Heart right ventricle (tissue), 16 donors: Measurements from ENCODE around the gene COL16A1. TPM values are rescaled to one million over a fixed set of nuclear protein-coding genes. Genes with fewer than 3 reads are reported as not detected.

Source experiments
- ATAC-seq, 8 donors: fragments of 200-7000 bp; cut with Tn5 transposase; one replicate each; pipeline ENCODE4 v1.9.1; 2020; ENCODE audit warnings: mild to moderate bottlenecking in 8 of 8, moderate library complexity in 8 of 8, moderate number of reproducible peaks in 1 of 8
- DNase-seq, 2 donors: peaks; one replicate each; pipeline ENCODE4 v3.0.0-alpha.2; 2020
- H3K27ac ChIP-seq, 10 donors: fragments of 200-600 bp; sonication (generic) in 2 of 10; one replicate each; pipeline versions ENCODE4 v1.5.0 to v1.8.0; 2020 to 2022; ENCODE audit warnings: mild to moderate bottlenecking in 3 of 10
- H3K27me3 ChIP-seq, 7 donors: fragments of 200-600 bp; one replicate each; pipeline ENCODE4 v1.8.0; 2021 to 2022; ENCODE audit warnings: mild to moderate bottlenecking in 2 of 7
- H3K36me3 ChIP-seq, 9 donors: fragments of 200-600 bp; sonication (generic) in 1 of 9; one replicate each; pipeline versions ENCODE4 v1.5.0 to v1.8.0; 2020 to 2022; ENCODE audit warnings: mild to moderate bottlenecking in 2 of 9
- H3K4me1 ChIP-seq, 9 donors: fragments of 200-600 bp; sonication (generic) in 1 of 9; one replicate each; pipeline versions ENCODE4 v1.5.0 to v1.8.0; 2020 to 2022; ENCODE audit warnings: mild to moderate bottlenecking in 4 of 9
- H3K4me3 ChIP-seq, 10 donors: fragments of 200-600 bp; sonication (generic) in 2 of 10; one replicate each; pipeline versions ENCODE4 v1.5.0 to v1.8.0; 2020 to 2022; ENCODE audit warnings: mild to moderate bottlenecking in 7 of 10, moderate library complexity in 2 of 10
- H3K9me3 ChIP-seq, 11 donors: fragments of 200-600 bp in 10 of 11; sonication (generic) in 2 of 11; one replicate each; pipeline versions ENCODE4 v1.5.0 to v1.8.0; 2013 to 2022; ENCODE audit warnings: mild to moderate bottlenecking in 2 of 11, control low read depth in 1 of 11, moderate library complexity in 1 of 11
- CTCF ChIP-seq, 9 donors: fragments of 200-600 bp; sonication (generic) in 2 of 9; IDR thresholded peaks; one replicate each; pipeline versions ENCODE4 v1.5.0 to v1.8.0; 2021 to 2022; ENCODE audit warnings: antibody characterized with exemption in 9 of 9, mild to moderate bottlenecking in 5 of 9, moderate library complexity in 1 of 9
- WGBS, 2 donors: extraction: QIAGEN DNeasy Blood & Tissue Kit; methylation state at CpG; one replicate each; pipeline ENCODE4 v1.1.7; 2013; ENCODE audit warnings: inconsistent platforms in 1 of 2; 5-methylcytosine and 5-hydroxymethylcytosine counted together
- intact Hi-C, 10 donors: fragments of 100-400 bp; cut with DNase I; formaldehyde crosslinking; loops; one replicate each; pipeline versions ENCODE4 v1.11.1 to v1.14.2; 2022
- polyA plus RNA-seq, 2 donors: library from polyadenylated mRNA; stranded (reverse); fragments of 200-250 nt; gene quantifications; one replicate each; pipeline ENCODE4 v1.2.3, GENCODE V29; 2013
- total RNA-seq, 10 donors: library from RNA; stranded (reverse); fragmentation: NEBNext Ultra II Directional in 3 of 10; extraction: Animal tissue kit (Norgen Biotek cat#: 25700) in 3 of 10; gene quantifications; one replicate each; pipeline versions ENCODE4 v1.2.1 to v1.2.4, GENCODE V29; 2021 to 2023
- donor health status: Arrhythmogenic right ventricular cardiomyopathy.
- donor health status: ischemic (EF 13 %, LVEDD 7.1; RV severe dilation, severe dysfunction).
- donor health status: healthy with polysubstance abuse.
- donor health status: DM: no; HTN: yes; CAD: no.
- donor health status: DM: no; HTN: no; CAD: no.
- donor health status: ischemic (EF 25% LVEDD 6.9; RV normal size, moderate dysfunction).
- donor health status: ischemic (EF 25% LVEDD 5.7; RV mildly dilated, moderate dysfunction).
- donor health status: healthy.
- donor health status: DM: yes; HTN: yes; CAD: no.
- donor health status: Ischemic cardiomyopathy.
- donor health status: ischemic (EF 35%, LVEDD 5.7; RV mildly dilated, moderate dysfunction).
- donor health status: nonischemic (EF 11% LVEDD 7.7; RV severe dilation, severe dysfunction).
- donor health status: DM: yes; HTN: yes; CAD: no.
- donor health status: PGD.
- donor health status: ischemic (EF 29% LVEDD 5.4; RV normal size, mild dysfunction).
- donor health status: nonischemic (EF 23%, LVEDD 6.1; RV moderate dilation, normal function).

COL16A1 gene
- total and polyA plus RNA-seq, 12 donors: 7.4 to 35.3 (median 16.6) TPM

- ATAC-seq (no peak), DNase-seq (no peak)
- Histone ChIP-seq H3K36me3 (peaks cover 0 to 55% (median 0%) of the 10 kb centered on the region in 9 donors), H3K27ac (no peak overlapping the region), H3K4me1 (peaks cover 0 to 7% (median 0%) of the 10 kb centered on the region in 9 donors), H3K4me3 (no peak overlapping the region), H3K9me3 (no peaks in the 10 kb centered on the region), H3K27me3 (no peaks in the 10 kb centered on the region)
- TF ChIP-seq CTCF (IDR thresholded peaks at IDR 0.05): no peak
- WGBS, 2 donors: 81 to 98% methylated on average over 3 of the region's 3 CpGs
- intact Hi-C loops: loop anchor here in 9 of 10 donors (5.0 to 10.0 kb wide), 7 partner anchors 55 to 325 kb away; no protein-coding TSS in a partner anchor
Observed at GRCh38 chr1:31659889-31660288, 43.9 kb downstream of the COL16A1 start.

GRCh38 chr1:31658721-31659120, 45.1 kb downstream of the COL16A1 start:
- no peaks in the 10 kb centered on the region for H3K27me3 ChIP-seq
- no peak overlapping the region for H3K27ac ChIP-seq
- H3K36me3 ChIP-seq: peaks cover 0 to 65% (median 0%) of the 10 kb centered on the region in 9 donors
- peaks cover 0 to 7% (median 0%) of the 10 kb centered on the region in 9 donors for H3K4me1 ChIP-seq
- H3K4me3 ChIP-seq: no peak overlapping the region
- ATAC-seq: no peak
- no peaks in the 10 kb centered on the region for H3K9me3 ChIP-seq
- WGBS, 2 donors: 87 to 95% methylated on average over 3 of the region's 3 CpGs
- no peak for TF ChIP-seq CTCF (IDR thresholded peaks at IDR 0.05)
- no peak for DNase-seq
- intact Hi-C loops: no loop called here

DNA sequence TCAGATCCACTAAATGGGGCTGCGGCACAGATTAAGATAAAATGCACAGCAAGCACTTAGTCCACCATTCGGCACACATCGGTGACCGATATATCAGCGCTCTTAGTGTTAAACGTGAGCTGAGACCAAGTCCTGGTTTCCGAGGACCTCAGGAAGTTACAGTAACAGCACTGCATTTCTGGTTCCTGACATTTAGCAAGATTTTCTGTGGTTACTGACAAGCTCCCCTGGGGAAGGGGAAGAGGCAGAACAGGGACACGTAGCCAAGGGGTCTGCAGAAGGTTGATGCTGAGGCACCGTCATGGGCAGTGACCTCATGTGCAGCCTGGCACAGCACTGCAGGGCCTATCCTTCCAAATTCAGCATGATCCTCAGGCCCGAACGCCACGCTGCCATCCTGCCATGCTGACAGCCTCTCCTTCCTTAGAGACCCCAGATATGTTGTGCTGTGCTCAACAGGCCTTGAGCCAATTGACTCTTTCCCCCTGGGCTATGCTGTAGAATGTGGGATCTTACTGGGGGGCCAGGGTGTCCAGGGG, 45.8 kb downstream of the COL16A1 start:
- Histone ChIP-seq H3K9me3 (no peaks in the 10 kb centered on the region), H3K36me3 (peaks cover 0 to 71% (median 0%) of the 10 kb centered on the region in 9 donors), H3K4me1 (peaks cover 0 to 7% (median 0%) of the 10 kb centered on the region in 9 donors), H3K27me3 (no peaks in the 10 kb centered on the region), H3K4me3 (no peak overlapping the region), H3K27ac (no peak overlapping the region)
- intact Hi-C loops: no loop called here
- TF ChIP-seq CTCF (IDR thresholded peaks at IDR 0.05): no peak
- ATAC-seq (no peak), DNase-seq (no peak)
- WGBS, 2 donors: 88 to 89% methylated on average over 12 of the region's 12 CpGs

DNA sequence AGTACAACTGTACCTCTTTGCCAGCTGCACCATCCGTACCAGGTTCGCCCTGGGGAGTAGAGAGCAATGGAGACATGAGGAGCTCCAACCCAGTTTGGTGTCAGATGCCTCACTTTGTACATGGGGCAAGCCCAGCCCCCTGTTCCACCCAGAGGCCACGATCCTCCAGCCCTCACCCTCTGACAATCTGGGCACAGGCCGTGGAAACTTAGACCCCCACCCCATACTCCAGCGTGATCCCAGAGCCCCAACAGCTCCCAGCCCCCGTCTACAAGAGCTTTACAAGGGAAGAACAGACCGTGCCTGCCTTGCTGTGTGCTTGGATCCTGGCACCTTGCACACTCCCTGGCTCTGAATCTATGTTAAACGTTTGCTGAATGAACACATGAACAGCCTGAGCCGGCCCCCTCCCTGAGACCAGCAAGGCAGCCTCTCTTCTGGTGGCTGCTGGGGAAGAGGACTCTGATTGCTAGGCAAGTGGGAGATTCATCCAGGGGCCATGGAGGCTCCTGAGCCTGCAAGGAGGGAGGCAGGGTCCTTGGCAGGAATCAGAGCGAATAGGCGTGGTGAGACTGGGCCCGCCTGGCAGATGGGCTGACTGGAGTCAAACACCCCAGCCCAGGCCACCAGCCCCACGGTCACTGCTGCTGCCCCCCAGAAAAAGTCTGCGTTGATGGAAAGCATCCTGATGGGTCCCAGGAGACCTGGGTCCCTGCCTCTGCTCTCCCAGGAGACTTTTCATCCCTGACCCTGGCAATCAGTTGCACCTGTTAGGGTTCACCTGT, 46.6 kb downstream of the COL16A1 start:
- H3K27me3 ChIP-seq: no peaks in the 10 kb centered on the region
- peaks cover 0 to 12% (median under 1%) of the 10 kb centered on the region in 9 donors for H3K4me1 ChIP-seq
- intact Hi-C loops: no loop called here
- ATAC-seq (no peak), DNase-seq (no peak)
- H3K9me3 ChIP-seq: no peaks in the 10 kb centered on the region
- WGBS, 2 donors: 86 to 91% methylated on average over 14 of the region's 14 CpGs
- H3K4me3 ChIP-seq: no peak overlapping the region
- peaks cover 0 to 79% (median 0%) of the 10 kb centered on the region in 9 donors for H3K36me3 ChIP-seq
- no peak overlapping the region for H3K27ac ChIP-seq
- TF ChIP-seq CTCF (IDR thresholded peaks at IDR 0.05): no peak
